K562 (cell line): ENCODE measurements around the gene SNX1. TPM values are rescaled to one million over a fixed set of nuclear protein-coding genes. Genes with fewer than 3 reads are reported as not detected.

ENCODE experiments used
- CEBPB ChIP-seq: fragments of 450-650 bp; IDR thresholded peaks from 2 replicates; pipeline ENCODE4 v1.6.1; 2016; ENCODE audit warnings: missing genetic modification characterization, missing compliant biosample characterization
- EWSR1 ChIP-seq: fragments of 450-650 bp; IDR thresholded peaks from 2 replicates; pipeline ENCODE4 v1.6.1; 2018; ENCODE audit warnings: borderline replicate concordance, mild to moderate bottlenecking, low read depth, moderate library complexity; ENCODE audit not compliant: partially characterized antibody
- FOXM1 ChIP-seq, 2 experiments: fragments of 450-650 bp in 1 of 2; sonication (generic) in 1 of 2; formaldehyde crosslinking in 1 of 2; IDR thresholded peaks; 2 replicates each; pipeline versions ENCODE4 v1.6.1 to v1.9.0; 2017 to 2022; ENCODE audit warnings: low read depth in 2 of 2, mild to moderate bottlenecking in 2 of 2, missing genetic modification reagents in 1 of 2, moderate library complexity in 1 of 2
- GTF2E2 ChIP-seq: fragments of 200-800 bp; sonication (Bioruptor generic); IDR thresholded peaks from 2 replicates; pipeline ENCODE4 v1.6.1; 2016; ENCODE audit warnings: missing genetic modification characterization, missing compliant biosample characterization
- HDAC3 ChIP-seq: fragments of 450-650 bp; IDR thresholded peaks from 2 replicates; pipeline ENCODE4 v1.6.1; 2018; ENCODE audit warnings: borderline replicate concordance, mild to moderate bottlenecking, moderate library complexity; ENCODE audit not compliant: partially characterized antibody
- HDAC8 ChIP-seq: fragments of 450-650 bp; IDR thresholded peaks from 2 replicates; pipeline ENCODE4 v1.6.1; 2016; ENCODE audit warnings: mild to moderate bottlenecking, missing genetic modification characterization, moderate library complexity, missing compliant biosample characterization
- MLX ChIP-seq, 2 experiments: fragments of 450-650 bp in 1 of 2; sonication (generic) in 1 of 2; formaldehyde crosslinking; conservative IDR thresholded peaks; 2 replicates each; pipeline versions ENCODE4 v1.4.0 to v1.8.1; 2020 to 2022; ENCODE audit warnings: mild to moderate bottlenecking in 1 of 2, missing genetic modification reagents in 1 of 2
- PREB ChIP-seq: sonication (generic); formaldehyde crosslinking; IDR thresholded peaks from 2 replicates; pipeline ENCODE4 v1.8.1; 2023; ENCODE audit warnings: mild to moderate bottlenecking, missing genetic modification reagents
- REST ChIP-seq, 2 experiments: fragments of 450-650 bp; formaldehyde crosslinking in 1 of 2; IDR thresholded peaks; 2 replicates each; pipeline versions ENCODE4 v1.4.0 to v1.6.1; 2014 to 2020; ENCODE audit warnings: mild to moderate bottlenecking in 2 of 2, borderline replicate concordance in 1 of 2, low read depth in 1 of 2
- THRAP3 ChIP-seq: fragments of 450-650 bp; IDR thresholded peaks from 2 replicates; pipeline ENCODE4 v1.6.1; 2016; ENCODE audit warnings: mild to moderate bottlenecking, inconsistent platforms, borderline replicate concordance
- ZNF518B ChIP-seq: fragments of 250-450 bp; sonication (Bioruptor Pico); IDR thresholded peaks from 2 replicates; pipeline ENCODE4 v1.5.0; 2021; ENCODE audit warnings: mild to moderate bottlenecking, moderate library complexity
- polyA plus RNA-seq, 8 experiments: library from polyadenylated mRNA; depleted of rRNA in 4 of 8; stranded (reverse) in 5 of 8; unstranded in 3 of 8; fragments of >200 nt; fragmentation: Nextera tagmentation in 2 of 8; fragmentation: Illumina TruSeq in 1 of 8; extraction: Ambion mirVana in 2 of 8; extraction: Trizol in 1 of 8; gene quantifications; 2 replicates each; pipeline versions ENCODE4 v1.2.1 to v1.2.3, GENCODE V29; 2011 to 2014; ENCODE audit warnings: inconsistent platforms in 1 of 8, missing spikeins in 1 of 8
- total RNA-seq, 7 experiments: library from RNA; depleted of rRNA in 6 of 7; stranded (reverse); fragments of >200 nt in 6 of 7; fragmentation: Illumina TruSeq in 2 of 7; extraction: Trizol in 2 of 7; gene quantifications; 2 replicates each; pipeline versions ENCODE4 v1.2.1 to v1.2.3, GENCODE V29; 2011 to 2021; ENCODE audit warnings: low replicate concordance in 1 of 7

Gene SNX1
- total and polyA plus RNA-seq, 9 of the 15 experiments (the other 6 are each of a cell fraction or from before 2014, with no cell fraction given) = 11.0 to 105 (median 59.9) TPM

- TF ChIP-seq FOXM1 (IDR thresholded peaks at IDR 0.05; ENCODE audit: low read depth) (no peak), FOXM1 (CRISPR knock-in tag; IDR thresholded peaks at IDR 0.05; ENCODE audit: low read depth) (no peak), MLX (CRISPR knock-in tag; conservative IDR thresholded peaks at IDR 0.05) (no peak), HDAC3 (no peak), PREB (CRISPR knock-in tag) (no peak), CEBPB (no peak), HDAC8 (no peak), REST (IDR thresholded peaks at IDR 0.05; ENCODE audit: borderline replicate concordance) (peak; percentile 70), REST (CRISPR knock-in tag; IDR thresholded peaks at IDR 0.05; ENCODE audit: low read depth) (no peak; the same call in 1 of the 2 replicates), ZNF518B (CRISPR knock-in tag) (no peak), GTF2E2 (no peak), THRAP3 (no peak), EWSR1 (no peak)
These were observed 57.9 kb downstream of the SNX1 start (continued) for GRCh38 chr15:64153480-64154367.
